ENCODE results near the gene USP49.
"Not testable (repeated sequence)": the region's sequence is repeated elsewhere in the genome, so short reads cannot be mapped to it uniquely, and the experiment has no call there.

Gene USP49

GRCh38 chr6:41770381-41771057 is 124.7 kb downstream of the USP49 start:
- H3K9me3 Mint-ChIP-seq: no peaks in the 10 kb centered on the region
- H3K27ac Mint-ChIP-seq: no peak overlapping the region
- intact Hi-C loops (cut with micrococcal nuclease): no loop called here
- no peak overlapping the region for H3K4me3 Mint-ChIP-seq
- no peaks in the 10 kb centered on the region for H3K4me1 Mint-ChIP-seq (ENCODE audit: low read depth)
- peaks cover 61% of the 10 kb centered on the region for H3K36me3 Mint-ChIP-seq (ENCODE audit: low read depth)
- H3K27me3 Mint-ChIP-seq: no peaks in the 10 kb centered on the region

GRCh38 chr6:41769376-41769775 is 125.8 kb downstream of the USP49 start:
- H3K27me3 Mint-ChIP-seq: no peaks in the 10 kb centered on the region
- no peaks in the 10 kb centered on the region for H3K9me3 Mint-ChIP-seq
- intact Hi-C loops (cut with micrococcal nuclease): no loop called here
- no peak overlapping the region for H3K4me3 Mint-ChIP-seq
- H3K27ac Mint-ChIP-seq: no peak overlapping the region
- no peaks in the 10 kb centered on the region for H3K4me1 Mint-ChIP-seq (ENCODE audit: low read depth)
- H3K36me3 Mint-ChIP-seq (ENCODE audit: low read depth): peaks cover 49% of the 10 kb centered on the region

- no peaks in the 10 kb centered on the region for H3K9me3 Mint-ChIP-seq
- intact Hi-C loops (cut with micrococcal nuclease): no loop called here
- H3K4me3 Mint-ChIP-seq: no peak overlapping the region
- no peaks in the 10 kb centered on the region for H3K4me1 Mint-ChIP-seq (ENCODE audit: low read depth)
- no peaks in the 10 kb centered on the region for H3K27me3 Mint-ChIP-seq
- peaks cover 43% of the 10 kb centered on the region for H3K36me3 Mint-ChIP-seq (ENCODE audit: low read depth)
- H3K27ac Mint-ChIP-seq: no peak overlapping the region
These were observed 126.4 kb downstream of the USP49 start for GRCh38 chr6:41768545-41769308.

GRCh38 chr6:41767112-41767833 is 127.9 kb downstream of the USP49 start:
- no peaks in the 10 kb centered on the region for H3K27me3 Mint-ChIP-seq
- no peak overlapping the region for H3K4me3 Mint-ChIP-seq
- no peak overlapping the region for H3K27ac Mint-ChIP-seq
- H3K4me1 Mint-ChIP-seq (ENCODE audit: low read depth): no peaks in the 10 kb centered on the region
- intact Hi-C loops (cut with micrococcal nuclease): no loop called here
- no peaks in the 10 kb centered on the region for H3K9me3 Mint-ChIP-seq
- peaks cover 28% of the 10 kb centered on the region for H3K36me3 Mint-ChIP-seq (ENCODE audit: low read depth)

GRCh38 chr6:41766043-41766664 is 129.0 kb downstream of the USP49 start:
- H3K4me3 Mint-ChIP-seq; H3K9me3 Mint-ChIP-seq; H3K27ac Mint-ChIP-seq; H3K27me3 Mint-ChIP-seq; intact Hi-C loops (cut with micrococcal nuclease); H3K4me1 Mint-ChIP-seq (ENCODE audit: low read depth): not testable (repeated sequence)
- H3K36me3 Mint-ChIP-seq (ENCODE audit: low read depth): peaks cover 17% of the 10 kb centered on the region

- intact Hi-C loops (cut with micrococcal nuclease): no loop called here
- no peaks in the 10 kb centered on the region for H3K4me1 Mint-ChIP-seq (ENCODE audit: low read depth)
- no peaks in the 10 kb centered on the region for H3K9me3 Mint-ChIP-seq
- no peaks in the 10 kb centered on the region for H3K36me3 Mint-ChIP-seq (ENCODE audit: low read depth)
- peaks cover 3% of the 10 kb centered on the region for H3K27me3 Mint-ChIP-seq
- no peak overlapping the region for H3K4me3 Mint-ChIP-seq
- no peak overlapping the region for H3K27ac Mint-ChIP-seq
These were observed 131.7 kb downstream of the USP49 start for GRCh38 chr6:41763470-41763869.

- H3K36me3 Mint-ChIP-seq (ENCODE audit: low read depth): no peaks in the 10 kb centered on the region
- H3K4me3 Mint-ChIP-seq: no peak overlapping the region
- H3K4me1 Mint-ChIP-seq (ENCODE audit: low read depth): no peaks in the 10 kb centered on the region
- intact Hi-C loops (cut with micrococcal nuclease): no loop called here
- H3K27ac Mint-ChIP-seq: no peak overlapping the region
- H3K27me3 Mint-ChIP-seq: peaks cover 8% of the 10 kb centered on the region
- H3K9me3 Mint-ChIP-seq: no peaks in the 10 kb centered on the region
These were observed 135.1 kb downstream of the USP49 start for GRCh38 chr6:41759905-41760579.

- intact Hi-C loops (cut with micrococcal nuclease): no loop called here
- no peaks in the 10 kb centered on the region for H3K36me3 Mint-ChIP-seq (ENCODE audit: low read depth)
- no peak overlapping the region for H3K27ac Mint-ChIP-seq
- H3K4me3 Mint-ChIP-seq: no peak overlapping the region
- no peaks in the 10 kb centered on the region for H3K4me1 Mint-ChIP-seq (ENCODE audit: low read depth)
- H3K27me3 Mint-ChIP-seq: peaks cover 8% of the 10 kb centered on the region
- no peaks in the 10 kb centered on the region for H3K9me3 Mint-ChIP-seq
These were observed 135.9 kb downstream of the USP49 start for GRCh38 chr6:41759106-41759904.

GRCh38 chr6:41758641-41759035 is 136.5 kb downstream of the USP49 start:
- Mint-ChIP-seq H3K36me3 (ENCODE audit: low read depth) (no peaks in the 10 kb centered on the region), H3K4me1 (ENCODE audit: low read depth) (no peaks in the 10 kb centered on the region), H3K4me3 (no peak overlapping the region), H3K27me3 (peaks cover 9% of the 10 kb centered on the region), H3K27ac (no peak overlapping the region), H3K9me3 (no peaks in the 10 kb centered on the region)
- intact Hi-C loops (cut with micrococcal nuclease): no loop called here

- H3K4me1 Mint-ChIP-seq (ENCODE audit: low read depth): no peaks in the 10 kb centered on the region
- H3K9me3 Mint-ChIP-seq: no peaks in the 10 kb centered on the region
- peaks cover 10% of the 10 kb centered on the region for H3K27me3 Mint-ChIP-seq
- intact Hi-C loops (cut with micrococcal nuclease): no loop called here
- no peak overlapping the region for H3K27ac Mint-ChIP-seq
- H3K4me3 Mint-ChIP-seq: no peak overlapping the region
- H3K36me3 Mint-ChIP-seq (ENCODE audit: low read depth): no peaks in the 10 kb centered on the region
These were observed 137.1 kb downstream of the USP49 start for GRCh38 chr6:41757931-41758640.

GRCh38 chr6:41757271-41757670 is 137.9 kb downstream of the USP49 start:
- intact Hi-C loops (cut with micrococcal nuclease): no loop called here
- Mint-ChIP-seq H3K27me3 (peaks cover 12% of the 10 kb centered on the region), H3K4me1 (ENCODE audit: low read depth) (no peaks in the 10 kb centered on the region), H3K27ac (no peak overlapping the region), H3K36me3 (ENCODE audit: low read depth) (no peaks in the 10 kb centered on the region), H3K9me3 (no peaks in the 10 kb centered on the region), H3K4me3 (no peak overlapping the region)

- Mint-ChIP-seq H3K9me3 (no peaks in the 10 kb centered on the region), H3K27ac (no peak overlapping the region), H3K4me3 (no peak overlapping the region), H3K27me3 (peaks cover 9% of the 10 kb centered on the region), H3K4me1 (ENCODE audit: low read depth) (no peaks in the 10 kb centered on the region), H3K36me3 (ENCODE audit: low read depth) (no peaks in the 10 kb centered on the region)
- intact Hi-C loops (cut with micrococcal nuclease): no loop called here
These were observed 138.8 kb downstream of the USP49 start for GRCh38 chr6:41756354-41756753.
